Measurements from ENCODE around the gene COL18A1. TPM values are rescaled to one million over a fixed set of nuclear protein-coding genes. Genes with fewer than 3 reads are reported as not detected.

COL18A1 gene
- total and polyA plus RNA-seq, 8 donors: 38.7 to 301 (median 77.8) TPM

DNA sequence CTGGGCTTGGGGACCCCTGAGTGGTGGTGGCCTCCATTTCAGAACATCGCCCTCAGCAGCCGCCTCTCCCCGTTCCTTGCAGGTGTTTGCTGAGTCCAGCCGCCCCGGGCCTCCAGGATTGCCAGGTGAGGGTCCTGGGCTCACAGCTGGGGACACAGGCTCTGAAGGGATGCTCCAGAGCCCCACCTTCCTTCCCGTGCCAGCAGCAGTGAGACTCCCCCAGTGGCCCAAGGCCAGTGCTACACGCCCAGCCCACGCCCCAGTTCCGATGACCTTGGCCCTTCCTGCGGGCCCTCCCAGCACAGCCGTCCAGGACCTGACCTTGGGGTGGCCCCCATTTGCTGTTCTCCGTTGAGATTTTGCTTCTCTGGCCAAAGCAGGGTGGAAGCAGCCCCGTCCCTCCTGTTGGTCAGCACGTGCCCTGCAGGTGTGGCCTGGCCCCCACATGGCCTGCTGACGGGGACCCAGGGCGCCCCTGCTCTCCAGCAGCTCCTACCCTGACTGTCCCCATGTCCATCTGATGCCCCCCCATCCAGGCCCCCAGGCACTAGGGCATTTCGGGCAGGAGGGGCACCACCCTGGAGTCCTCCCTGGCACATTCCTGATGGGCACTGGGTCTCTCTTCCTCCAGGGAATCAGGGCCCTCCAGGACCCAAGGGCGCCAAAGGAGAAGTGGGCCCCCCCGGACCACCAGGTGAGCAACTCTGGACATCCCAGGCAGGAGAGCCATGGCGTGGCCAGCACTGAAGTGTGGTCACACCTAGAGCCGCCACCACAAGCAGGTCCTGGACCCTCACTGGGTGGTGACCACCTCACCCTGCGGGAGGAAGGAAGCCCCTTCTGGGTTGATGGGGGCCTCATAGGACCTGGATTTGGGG lies 92.2 kb downstream of the COL18A1 start:
- H3K27me3 ChIP-seq: no peaks in the 10 kb centered on the region
- no peak overlapping the region for H3K4me3 ChIP-seq
- FAIRE-seq: no peak
- no peak for ATAC-seq
- intact Hi-C loops (cut with DNase I): no loop called here
- no peaks in the 10 kb centered on the region for H3K9me3 ChIP-seq
- H3K27ac ChIP-seq: no peak overlapping the region
- DNase-seq: peak in 4 of 6 donors; percentile 9 to 69 (median 31)
- 58 to 66% methylated on average over 20 to 22 of the region's 22 CpGs for WGBS, 2 donors
- H3K4me1 ChIP-seq: no peaks in the 10 kb centered on the region
- peaks cover 0 to 13% (median 0%) of the 10 kb centered on the region in 3 donors for H3K36me3 ChIP-seq
- TF ChIP-seq, protein P1, sequence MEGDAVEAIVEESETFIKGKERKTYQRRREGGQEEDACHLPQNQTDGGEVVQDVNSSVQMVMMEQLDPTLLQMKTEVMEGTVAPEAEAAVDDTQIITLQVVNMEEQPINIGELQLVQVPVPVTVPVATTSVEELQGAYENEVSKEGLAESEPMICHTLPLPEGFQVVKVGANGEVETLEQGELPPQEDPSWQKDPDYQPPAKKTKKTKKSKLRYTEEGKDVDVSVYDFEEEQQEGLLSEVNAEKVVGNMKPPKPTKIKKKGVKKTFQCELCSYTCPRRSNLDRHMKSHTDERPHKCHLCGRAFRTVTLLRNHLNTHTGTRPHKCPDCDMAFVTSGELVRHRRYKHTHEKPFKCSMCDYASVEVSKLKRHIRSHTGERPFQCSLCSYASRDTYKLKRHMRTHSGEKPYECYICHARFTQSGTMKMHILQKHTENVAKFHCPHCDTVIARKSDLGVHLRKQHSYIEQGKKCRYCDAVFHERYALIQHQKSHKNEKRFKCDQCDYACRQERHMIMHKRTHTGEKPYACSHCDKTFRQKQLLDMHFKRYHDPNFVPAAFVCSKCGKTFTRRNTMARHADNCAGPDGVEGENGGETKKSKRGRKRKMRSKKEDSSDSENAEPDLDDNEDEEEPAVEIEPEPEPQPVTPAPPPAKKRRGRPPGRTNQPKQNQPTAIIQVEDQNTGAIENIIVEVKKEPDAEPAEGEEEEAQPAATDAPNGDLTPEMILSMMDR (IDR thresholded peaks at IDR 0.05): no peak

DNA sequence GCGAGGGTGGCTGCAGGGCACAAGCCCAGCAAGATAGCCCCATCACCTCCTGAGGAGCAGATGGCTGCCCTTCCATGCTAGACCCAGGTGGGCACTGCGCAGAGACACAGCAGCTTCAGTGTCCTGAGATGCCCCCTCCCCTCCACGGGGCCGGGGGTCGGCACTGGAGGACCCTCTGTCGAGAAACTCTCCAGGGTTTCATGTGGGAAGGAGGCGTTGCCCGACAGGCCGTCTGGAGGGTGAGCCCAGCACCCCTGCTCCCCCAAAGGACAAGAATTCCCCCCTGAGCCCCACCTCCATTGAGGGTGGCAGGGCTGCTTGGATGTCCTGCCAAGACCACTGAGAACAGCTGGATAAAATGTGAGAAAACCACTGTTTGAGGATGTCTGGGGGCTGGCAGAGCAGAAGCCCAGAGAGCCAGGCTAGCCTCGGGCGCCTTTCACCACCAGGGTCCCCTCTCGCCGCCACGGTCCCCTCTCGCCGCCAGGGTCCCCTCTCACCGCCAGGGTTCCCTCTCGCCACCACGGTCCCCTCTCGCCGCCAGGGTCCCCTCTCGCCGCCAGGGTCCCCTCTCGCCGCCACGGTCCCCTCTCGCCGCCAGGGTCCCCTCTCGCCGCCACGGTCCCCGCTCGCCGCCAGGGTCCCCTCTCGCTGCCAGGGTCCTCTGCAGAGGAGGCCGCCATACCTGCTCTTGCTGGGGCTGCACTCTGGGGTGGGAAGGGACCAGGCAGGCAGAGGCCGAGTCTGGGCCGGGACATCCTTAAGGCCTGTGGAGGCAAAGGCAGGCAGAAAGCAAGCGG lies 93.1 kb downstream of the COL18A1 start:
- WGBS, 2 donors: 70 to 90% methylated on average over 38 to 39 of the region's 39 CpGs
- intact Hi-C loops (cut with DNase I): no loop called here

GRCh38 chr21:45498646-45499000 lies 93.7 kb downstream of the COL18A1 start:
- Histone ChIP-seq H3K27me3 (no peaks in the 10 kb centered on the region), H3K9me3 (no peaks in the 10 kb centered on the region), H3K27ac (no peak overlapping the region), H3K4me3 (no peak overlapping the region), H3K36me3 (peaks cover 0 to 13% (median 0%) of the 10 kb centered on the region in 3 donors), H3K4me1 (no peaks in the 10 kb centered on the region)
- FAIRE-seq: no peak
- intact Hi-C loops (cut with DNase I): no loop called here
- TF ChIP-seq, protein P1 (IDR thresholded peaks at IDR 0.05): no peak
- peak in 2 of 6 donors; percentile 7 to 30 for DNase-seq
- ATAC-seq: no peak
- 57 to 71% methylated on average over 9 of the region's 9 CpGs for WGBS, 2 donors

More for the DNA sequence above, 93.1 kb downstream of the COL18A1 start:
- ATAC-seq: no peak
- Histone ChIP-seq H3K27ac (no peak overlapping the region), H3K9me3 (no peaks in the 10 kb centered on the region), H3K36me3 (peaks cover 0 to 13% (median 0%) of the 10 kb centered on the region in 3 donors), H3K4me1 (no peaks in the 10 kb centered on the region), H3K4me3 (no peak overlapping the region), H3K27me3 (no peaks in the 10 kb centered on the region)
- FAIRE-seq: no peak
- TF ChIP-seq, protein P1 (IDR thresholded peaks at IDR 0.05): no peak
- peak in 4 of 6 donors; percentile 5 to 48 (median 28) for DNase-seq

DNA sequence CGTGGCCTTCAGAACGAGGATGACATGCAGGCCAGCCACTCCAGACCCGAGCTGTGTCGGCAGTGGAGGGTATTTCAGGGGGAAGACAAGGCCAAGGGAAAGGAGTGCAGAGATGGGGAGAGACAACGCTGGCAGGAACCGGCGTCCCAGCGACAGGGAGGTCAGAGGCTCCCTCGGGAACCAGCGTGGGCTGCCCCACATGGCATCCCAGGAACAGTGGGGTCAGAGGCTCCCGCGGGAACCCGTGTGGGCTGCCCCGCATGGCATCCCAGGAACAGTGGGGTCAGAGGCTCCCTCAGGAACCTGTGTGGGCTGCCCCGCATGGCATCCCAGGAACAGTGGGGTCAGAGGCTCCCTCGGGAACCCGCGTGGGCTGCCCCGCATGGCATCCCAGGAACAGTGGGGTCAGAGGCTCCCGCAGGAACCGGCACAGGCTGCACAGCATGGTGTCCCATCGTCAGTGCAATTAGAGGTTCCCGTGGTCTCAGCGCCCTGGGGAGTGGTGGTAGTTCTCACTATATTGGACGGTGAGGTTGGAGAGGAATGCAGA lies 94.3 kb downstream of the COL18A1 start:
- H3K4me1 ChIP-seq: no peaks in the 10 kb centered on the region
- H3K36me3 ChIP-seq: peaks cover 0 to 13% (median 0%) of the 10 kb centered on the region in 3 donors
- TF ChIP-seq, protein P1 (IDR thresholded peaks at IDR 0.05): no peak
- H3K27me3 ChIP-seq: no peaks in the 10 kb centered on the region
- no peaks in the 10 kb centered on the region for H3K9me3 ChIP-seq
- no peak overlapping the region for H3K27ac ChIP-seq
- intact Hi-C loops (cut with DNase I): no loop called here
- FAIRE-seq: no peak
- DNase-seq: peak in 4 of 6 donors; percentile 8 to 41 (median 20)
- no peak overlapping the region for H3K4me3 ChIP-seq
- WGBS, 2 donors: 67 to 85% methylated on average over 25 of the region's 25 CpGs
- no peak for ATAC-seq
